HG02981 (cell line): ENCODE results near the gene HMGN2.
"Not testable (repeated sequence)": the region's sequence is repeated elsewhere in the genome, so short reads cannot be mapped to it uniquely, and the experiment has no call there.

ENCODE experiments used
- ATAC-seq: cut with Tn5 transposase; IDR thresholded peaks from one replicate; pipeline ENCODE4 v1.9.1; 2021; ENCODE audit warnings: mild to moderate bottlenecking, moderate library complexity; ENCODE audit not compliant: unreplicated experiment

Gene HMGN2

GRCh38 chr1:26476958-26477357, 4.7 kb downstream of the HMGN2 start:
- ATAC-seq: no peak

- ATAC-seq: no peak
Observed at GRCh38 chr1:26477446-26478152, 5.4 kb downstream of the HMGN2 start.

- ATAC-seq: no peak
Observed at GRCh38 chr1:26478159-26478558, 5.9 kb downstream of the HMGN2 start.

DNA sequence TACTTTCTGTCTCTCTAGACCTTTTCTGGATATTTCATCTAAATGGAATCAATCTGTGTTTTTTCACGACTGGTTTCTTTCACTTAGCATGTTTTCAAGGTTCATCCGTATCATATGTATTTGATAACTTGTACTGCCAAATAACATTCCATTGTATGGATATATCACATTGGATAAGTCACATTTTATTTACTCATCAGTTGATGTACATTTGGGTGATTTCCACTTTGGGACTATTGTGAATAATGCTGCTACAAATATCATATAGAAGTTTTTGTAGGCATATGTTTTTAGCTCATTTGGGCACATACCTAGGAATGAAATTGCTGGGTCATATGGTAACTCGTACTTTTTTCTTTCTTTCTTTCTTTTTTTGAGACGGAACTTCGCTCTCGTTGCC, 6.7 kb downstream of the HMGN2 start:
- ATAC-seq: no peak

DNA sequence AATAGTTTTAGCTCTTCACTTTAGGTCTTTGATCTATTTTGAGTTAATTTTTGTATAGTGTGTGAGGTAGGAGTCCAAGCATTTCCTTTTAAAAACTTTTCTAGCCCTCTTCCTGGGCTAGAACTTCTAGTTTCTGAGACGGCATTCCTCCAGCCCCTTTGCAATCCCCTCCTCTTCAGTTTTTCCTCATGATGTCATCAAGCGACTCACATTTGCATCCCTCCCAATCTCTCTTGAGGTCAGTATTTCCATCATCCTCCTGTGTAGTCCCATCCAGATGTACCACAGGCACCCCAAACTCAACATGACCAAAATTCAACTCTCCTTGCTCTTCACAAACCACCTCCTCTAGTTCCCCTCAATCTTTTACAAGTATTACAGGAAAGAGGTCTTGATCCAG, 10.7 kb downstream of the HMGN2 start:
- no peak for ATAC-seq

GRCh38 chr1:26483980-26484379, 11.7 kb downstream of the HMGN2 start:
- ATAC-seq: no peak

- ATAC-seq: no peak
Observed at GRCh38 chr1:26490155-26490554, 17.9 kb downstream of the HMGN2 start.

DNA sequence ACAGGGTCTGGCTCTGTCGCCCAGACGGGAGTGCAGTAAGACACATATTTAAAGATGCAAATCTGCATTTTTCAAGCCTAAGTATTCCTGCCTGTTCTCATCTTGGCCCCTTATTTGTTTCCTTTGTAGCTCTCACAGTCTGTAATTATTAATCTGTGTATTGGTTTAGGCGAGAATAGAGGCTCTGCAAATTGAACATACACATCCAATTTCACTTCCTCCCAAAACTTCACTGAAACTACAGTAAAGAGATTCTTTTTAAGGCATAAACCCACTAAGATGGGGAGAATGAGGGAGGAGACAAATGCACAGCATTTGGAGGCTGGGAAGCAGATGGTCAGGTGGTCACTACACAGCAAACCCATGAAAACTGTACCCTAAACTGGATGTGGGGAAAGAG, 21.0 kb downstream of the HMGN2 start:
- no peak for ATAC-seq

- ATAC-seq: no peak
Observed at GRCh38 chr1:26493938-26494337, 21.7 kb downstream of the HMGN2 start.

- no peak for ATAC-seq
Observed at GRCh38 chr1:26496861-26497260, 24.6 kb downstream of the HMGN2 start.

- ATAC-seq: no peak
Observed at GRCh38 chr1:26498894-26499293, 26.7 kb downstream of the HMGN2 start.

- peak; percentile 61 for ATAC-seq
Observed at GRCh38 chr1:26500488-26501175, 28.4 kb downstream of the HMGN2 start.

- not testable (repeated sequence) for ATAC-seq
Observed at GRCh38 chr1:26510711-26511110, 38.5 kb downstream of the HMGN2 start.

- not testable (repeated sequence) for ATAC-seq
Observed at GRCh38 chr1:26515836-26516235, 43.6 kb downstream of the HMGN2 start.

GRCh38 chr1:26516987-26517765, 44.9 kb downstream of the HMGN2 start:
- ATAC-seq: no peak

DNA sequence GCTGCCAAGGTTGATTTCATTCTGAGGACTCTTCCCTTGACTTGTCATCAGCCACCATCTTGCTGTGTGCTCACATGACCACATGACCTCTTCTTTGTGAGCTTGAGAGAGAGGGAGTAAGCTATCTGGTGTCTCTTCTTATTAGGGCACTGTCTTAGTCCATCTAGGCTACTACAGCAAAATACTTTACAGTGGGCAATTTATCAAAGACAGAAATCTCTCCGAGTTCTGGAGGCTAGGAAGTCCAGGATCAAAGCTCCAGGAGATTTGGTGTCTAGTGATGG, 45.5 kb downstream of the HMGN2 start:
- no peak for ATAC-seq

DNA sequence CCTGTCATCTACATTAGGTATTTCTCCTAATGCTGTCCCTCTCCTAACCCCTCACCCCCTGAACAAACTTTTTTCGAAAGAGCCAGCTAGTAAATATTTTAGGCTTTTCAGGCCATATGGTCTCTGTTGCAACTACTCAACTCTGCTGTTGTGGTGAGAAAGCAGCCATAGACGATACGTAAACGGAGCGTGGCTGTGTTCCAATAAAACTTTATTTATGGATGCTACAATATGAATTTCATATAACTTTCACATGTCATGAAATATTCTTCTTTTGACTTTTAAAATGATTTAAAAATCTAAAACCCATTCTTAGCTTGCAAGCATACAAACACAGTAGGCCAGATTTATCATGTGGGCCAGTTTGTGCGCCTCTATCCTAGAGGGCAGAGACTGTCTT, 46.1 kb downstream of the HMGN2 start:
- ATAC-seq: no peak

DNA sequence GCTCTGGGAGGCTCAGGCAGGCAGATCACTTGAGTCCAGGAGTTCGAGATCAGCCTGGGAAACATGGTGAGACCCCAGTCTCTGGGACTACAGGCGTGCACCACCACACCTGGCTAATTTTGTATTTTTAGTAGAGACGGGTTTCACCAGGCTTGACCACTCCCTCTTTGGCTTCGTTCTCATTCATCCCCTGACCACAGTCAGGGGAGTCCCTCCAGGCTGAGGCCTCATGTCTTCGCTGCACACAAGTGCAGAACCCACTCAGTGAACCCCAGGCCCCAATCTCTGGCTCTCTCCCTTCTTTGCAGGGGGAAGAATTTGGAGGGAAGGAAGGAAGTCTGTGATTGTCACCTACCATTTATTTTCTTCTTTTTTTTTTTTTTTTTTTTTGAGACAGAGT, 48.1 kb downstream of the HMGN2 start:
- ATAC-seq: no peak

DNA sequence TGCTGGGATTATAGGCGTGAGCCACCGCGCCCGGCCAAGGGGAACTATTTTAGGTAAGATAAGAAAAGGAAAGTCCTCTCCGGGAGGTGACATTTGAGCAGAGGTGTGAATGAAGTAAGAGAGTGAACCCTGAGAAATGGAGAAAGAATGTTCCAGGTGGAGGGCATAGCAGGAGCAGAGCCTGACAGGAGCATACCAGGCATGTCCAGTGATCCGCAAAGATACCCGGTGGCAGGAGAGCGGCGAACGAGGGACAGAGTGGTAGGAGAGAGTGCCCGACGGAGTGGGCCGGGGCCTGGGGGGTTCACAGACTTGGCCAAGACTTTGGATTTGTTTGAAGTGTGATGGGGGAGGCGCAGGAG, 49.4 kb downstream of the HMGN2 start:
- ATAC-seq: no peak

GRCh38 chr1:26522073-26522472, 49.8 kb downstream of the HMGN2 start:
- no peak for ATAC-seq

DNA sequence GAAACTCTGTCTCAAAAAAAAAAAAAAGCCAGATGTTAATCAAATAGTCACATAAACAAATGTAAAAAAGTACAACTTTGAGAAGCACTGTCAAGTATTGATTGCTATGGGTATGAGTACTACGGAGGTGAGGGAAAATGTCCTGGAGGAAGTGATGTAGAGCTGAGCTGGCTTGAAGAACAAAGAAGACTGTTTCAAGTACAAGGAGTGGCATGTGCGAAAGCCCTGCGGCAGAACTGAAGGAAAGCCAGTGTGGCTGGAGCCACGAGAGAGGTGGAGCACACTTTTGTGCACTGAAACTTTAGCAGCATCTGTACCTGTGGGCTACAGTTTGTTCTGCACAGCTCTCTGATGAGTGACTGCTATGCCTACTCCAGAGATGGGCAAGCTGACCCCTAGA, 51.9 kb downstream of the HMGN2 start:
- ATAC-seq: no peak
